GM18507 (cell line): ENCODE data around the gene ARF1.
A peak's percentile ranks its signal among the peaks of the same experiment; 100 is the strongest.

Source experiments
- DNase-seq: peaks from one replicate; pipeline ENCODE4 v3.0.0; 2011; ENCODE audit warnings: low read depth; ENCODE audit not compliant: insufficient read length; ENCODE audit errors: extremely low spot score
- FAIRE-seq: peaks from 2 replicates; lab custom pipeline; 2011; peaks lifted over from hg19 to GRCh38; lab: Jason Lieb, UNC

ARF1 gene

DNA sequence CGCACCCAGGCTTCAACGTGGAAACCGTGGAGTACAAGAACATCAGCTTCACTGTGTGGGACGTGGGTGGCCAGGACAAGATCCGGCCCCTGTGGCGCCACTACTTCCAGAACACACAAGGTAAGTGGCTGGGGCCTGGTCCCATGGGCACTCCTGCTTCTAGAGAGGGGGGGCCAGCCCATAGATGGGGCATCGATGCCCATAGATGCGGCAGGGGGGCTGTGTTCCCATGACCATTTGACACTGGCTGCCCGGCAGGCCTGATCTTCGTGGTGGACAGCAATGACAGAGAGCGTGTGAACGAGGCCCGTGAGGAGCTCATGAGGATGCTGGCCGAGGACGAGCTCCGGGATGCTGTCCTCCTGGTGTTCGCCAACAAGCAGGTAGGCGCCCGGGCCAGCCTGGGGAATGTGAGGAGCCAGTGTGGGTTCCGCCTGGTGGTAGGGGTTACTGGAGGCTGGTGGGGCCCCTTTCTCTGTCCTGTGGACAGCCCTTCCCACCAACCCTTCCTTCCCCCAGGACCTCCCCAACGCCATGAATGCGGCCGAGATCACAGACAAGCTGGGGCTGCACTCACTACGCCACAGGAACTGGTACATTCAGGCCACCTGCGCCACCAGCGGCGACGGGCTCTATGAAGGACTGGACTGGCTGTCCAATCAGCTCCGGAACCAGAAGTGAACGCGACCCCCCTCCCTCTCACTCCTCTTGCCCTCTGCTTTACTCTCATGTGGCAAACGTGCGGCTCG lies 15.0 kb downstream of the ARF1 start:
- FAIRE-seq (no peak), DNase-seq (no peak)

DNA sequence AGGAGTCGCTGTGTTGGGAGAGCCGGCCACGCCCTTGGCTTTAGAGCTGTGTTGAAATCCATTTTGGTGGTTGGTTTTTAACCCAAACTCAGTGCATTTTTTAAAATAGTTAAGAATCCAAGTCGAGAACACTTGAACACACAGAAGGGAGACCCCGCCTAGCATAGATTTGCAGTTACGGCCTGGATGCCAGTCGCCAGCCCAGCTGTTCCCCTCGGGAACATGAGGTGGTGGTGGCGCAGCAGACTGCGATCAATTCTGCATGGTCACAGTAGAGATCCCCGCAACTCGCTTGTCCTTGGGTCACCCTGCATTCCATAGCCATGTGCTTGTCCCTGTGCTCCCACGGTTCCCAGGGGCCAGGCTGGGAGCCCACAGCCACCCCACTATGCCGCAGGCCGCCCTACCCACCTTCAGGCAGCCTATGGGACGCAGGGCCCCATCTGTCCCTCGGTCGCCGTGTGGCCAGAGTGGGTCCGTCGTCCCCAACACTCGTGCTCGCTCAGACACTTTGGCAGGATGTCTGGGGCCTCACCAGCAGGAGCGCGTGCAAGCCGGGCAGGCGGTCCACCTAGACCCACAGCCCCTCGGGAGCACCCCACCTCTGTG lies 15.9 kb downstream of the ARF1 start:
- DNase-seq (no peak), FAIRE-seq (no peak)

DNA sequence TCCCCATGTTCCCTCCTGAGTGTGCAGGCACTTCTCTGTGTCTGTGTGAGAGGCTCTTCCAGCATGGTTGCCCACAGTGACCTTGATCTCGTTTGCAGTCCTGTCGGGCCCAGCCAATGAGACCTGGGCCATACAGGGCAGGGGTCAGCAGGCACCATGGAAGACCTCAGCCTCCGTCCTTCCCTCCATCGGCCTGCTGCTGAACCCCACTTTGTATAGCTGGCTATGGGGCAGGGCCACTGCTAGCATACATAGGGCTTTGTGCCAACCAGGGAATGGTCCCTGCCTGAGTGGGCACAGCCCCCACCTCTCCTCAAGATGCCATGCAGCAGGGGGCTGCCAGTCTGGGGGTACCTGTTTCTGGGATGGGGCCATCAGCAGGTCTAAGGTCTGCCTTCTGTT lies 16.8 kb downstream of the ARF1 start:
- no peak for DNase-seq

DNA sequence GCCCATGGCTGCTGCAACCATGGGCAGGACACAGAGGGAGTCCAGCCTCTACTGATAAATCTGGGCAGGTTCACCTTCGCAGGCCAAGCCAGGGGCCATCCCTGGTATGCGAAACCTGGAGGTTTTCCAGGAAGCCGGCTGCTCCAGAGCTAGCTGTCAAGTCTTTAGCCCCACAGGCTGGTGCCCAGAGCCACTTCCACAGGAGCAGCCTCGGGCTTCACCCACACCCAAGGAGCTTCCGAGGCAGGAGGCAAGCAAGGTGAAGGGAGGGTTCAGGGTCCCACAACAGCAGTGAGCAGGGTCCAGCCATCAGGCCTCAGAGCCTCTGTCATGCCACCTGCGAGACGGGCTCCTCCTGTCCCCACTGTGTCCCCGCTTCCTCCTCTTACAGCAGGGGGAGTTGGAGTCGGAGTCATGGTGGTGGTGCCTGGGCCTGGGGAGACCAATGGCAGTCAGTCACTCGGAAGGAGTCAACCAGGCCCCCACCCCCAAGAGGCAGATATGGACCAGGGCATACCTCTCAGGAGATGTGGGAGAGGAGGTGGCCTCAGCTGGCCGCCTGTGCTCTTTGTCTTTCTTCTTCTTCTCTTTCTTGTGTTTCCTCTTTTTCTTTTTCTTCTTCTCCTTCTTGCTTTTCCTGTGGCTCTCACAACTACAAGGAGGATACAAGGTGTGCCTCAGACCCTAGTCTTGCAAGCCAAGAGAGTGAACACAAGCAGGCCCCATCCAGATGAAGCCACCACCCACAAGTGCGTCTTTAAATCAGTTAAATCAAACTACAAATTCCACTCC lies 18.5 kb downstream of the ARF1 start:
- no peak for DNase-seq
- FAIRE-seq = no peak

More for the DNA sequence above, 16.8 kb downstream of the ARF1 start:
- FAIRE-seq = no peak

DNA sequence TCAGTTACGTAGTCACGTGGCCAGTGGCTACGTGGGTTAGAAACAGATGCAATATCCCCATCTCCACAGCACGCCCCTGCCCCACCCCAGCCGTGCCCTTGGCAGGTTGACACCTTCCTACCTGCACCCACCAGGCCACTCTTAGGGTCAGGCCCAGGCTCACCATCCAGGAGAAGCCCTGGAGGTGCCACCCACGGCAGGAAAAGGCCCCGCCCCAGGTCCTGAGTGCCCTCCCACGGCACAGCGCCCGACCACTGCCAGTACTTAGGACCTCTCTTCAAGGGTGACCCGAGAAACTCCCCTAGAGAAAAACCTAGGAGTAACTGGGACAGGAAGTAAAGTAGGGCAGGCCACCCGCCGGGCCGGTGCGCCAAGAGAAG lies 19.1 kb downstream of the ARF1 start:
- FAIRE-seq = no peak
- no peak for DNase-seq

DNA sequence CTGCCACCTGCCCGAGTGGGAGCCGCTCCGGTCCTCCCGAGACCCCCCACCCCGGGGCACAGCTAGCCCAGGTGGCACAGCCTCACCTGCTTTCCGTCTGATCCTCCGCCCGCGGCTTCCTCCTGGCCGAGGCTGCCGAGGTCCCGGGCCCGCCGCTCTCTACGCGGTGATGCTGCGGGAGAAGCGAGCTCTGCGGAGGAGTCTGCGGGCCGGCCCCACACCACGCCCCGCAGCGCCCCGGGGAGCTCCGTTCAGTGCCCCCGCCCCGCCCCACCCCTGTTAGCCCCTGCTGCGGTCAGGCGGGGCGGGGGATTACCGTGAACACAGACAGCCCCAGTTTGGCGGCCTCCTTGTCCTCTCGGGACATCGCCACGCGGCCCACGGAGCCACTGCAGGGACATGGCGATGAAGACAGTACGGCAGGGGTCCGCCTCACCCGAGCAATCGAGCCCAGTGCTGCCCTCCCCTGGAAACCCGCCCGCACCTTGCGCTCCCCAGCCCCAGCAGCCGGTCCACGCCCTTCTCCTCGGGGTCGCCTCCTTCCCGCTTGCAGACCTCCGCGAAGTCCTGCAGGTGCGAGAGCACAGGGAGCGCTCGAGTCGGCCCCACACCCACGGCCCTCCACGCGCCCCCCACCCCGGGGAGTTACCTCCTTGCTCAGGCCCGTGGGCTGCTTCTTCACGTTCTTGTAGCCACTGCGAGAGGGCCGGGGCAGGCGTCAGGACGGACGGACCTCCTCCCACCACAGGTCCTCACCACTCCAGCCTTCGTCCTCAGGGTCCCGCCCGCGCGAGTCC lies 19.7 kb downstream of the ARF1 start:
- no peak for FAIRE-seq

DNA sequence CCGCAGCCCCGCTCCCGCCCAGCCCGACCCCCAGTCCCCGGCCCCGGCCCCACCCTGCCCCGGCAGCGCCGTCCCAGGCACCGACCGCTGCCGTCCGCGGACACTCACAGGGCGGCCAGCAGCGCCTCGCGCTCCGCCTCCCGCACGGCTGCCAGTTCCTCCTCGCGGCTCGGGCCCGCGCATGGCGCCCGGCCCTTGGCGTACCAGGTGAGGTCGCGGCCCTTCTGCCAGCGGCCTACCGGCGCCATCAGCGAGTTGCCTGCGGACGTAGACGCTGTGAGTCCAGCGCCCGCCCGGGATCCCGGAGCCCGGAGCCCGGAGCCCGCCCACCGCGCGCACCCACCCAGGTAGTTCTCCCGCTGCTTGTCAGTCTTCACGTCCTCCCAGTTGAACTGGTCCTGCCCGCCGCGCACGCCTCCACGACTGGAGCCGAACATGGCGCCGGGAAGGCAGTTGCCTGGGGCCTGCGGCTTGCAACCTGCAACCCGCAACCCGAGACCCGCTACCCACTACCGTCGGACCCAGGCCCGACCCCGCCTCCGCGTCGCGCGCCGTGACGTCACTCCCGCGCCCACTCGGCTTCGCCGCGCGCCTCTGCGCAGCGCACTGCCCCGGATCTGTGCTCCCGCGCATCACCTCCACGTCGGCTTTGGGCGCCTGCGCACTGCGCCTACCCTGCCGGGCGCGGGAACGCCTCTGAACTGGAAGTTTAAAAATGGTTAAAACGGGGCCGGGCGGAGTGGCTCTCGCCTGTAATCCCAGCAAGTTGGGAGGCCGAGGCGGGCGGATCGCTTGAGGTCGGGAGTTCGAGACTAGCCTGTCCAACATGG lies 20.5 kb downstream of the ARF1 start, which contains the start of gene C1orf35:
TSS of gene C1orf35 (minus strand) at position 535 of the 830 bp plus-strand sequence. CDS start at position 437, 98 bp downstream.
- DNase-seq (peak; percentile 93), FAIRE-seq (peak; percentile 96)

More for the DNA sequence above, 19.7 kb downstream of the ARF1 start:
- no peak for DNase-seq

DNA sequence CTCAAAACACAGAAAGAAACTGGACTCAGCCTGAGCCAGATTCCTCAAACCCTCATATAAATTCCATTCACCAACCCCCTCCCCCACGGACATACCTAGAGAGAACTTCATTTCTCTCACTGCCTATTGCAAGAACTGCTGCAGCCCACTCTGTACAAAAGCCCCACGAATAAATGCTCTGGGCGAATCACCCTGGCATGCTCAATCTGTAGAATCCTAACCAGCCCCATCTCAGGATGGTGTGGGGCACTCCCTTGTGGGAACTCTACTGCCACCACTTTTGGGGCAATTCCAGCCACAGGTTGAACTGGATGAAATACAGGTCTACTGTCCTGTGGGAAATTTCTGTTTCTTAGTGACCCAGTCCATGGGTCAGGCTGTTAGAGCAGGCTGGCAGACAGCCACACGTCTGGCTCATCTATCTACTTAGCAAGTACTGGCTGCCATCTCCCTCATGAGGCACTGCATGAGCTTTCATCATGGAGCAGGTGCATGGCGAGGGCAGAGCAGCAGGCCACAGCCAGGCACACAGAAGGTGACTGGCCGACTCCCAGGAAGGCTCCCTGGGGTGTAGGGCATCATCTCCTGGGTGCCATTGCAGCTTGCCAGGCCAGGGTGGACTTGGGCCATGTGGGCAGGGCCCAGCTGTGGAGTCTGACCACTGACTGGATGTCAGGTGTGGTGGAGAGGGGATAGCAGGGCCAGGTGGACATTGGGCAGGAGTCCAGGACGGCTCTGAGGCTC lies 22.2 kb downstream of the ARF1 start:
- DNase-seq (no peak), FAIRE-seq (no peak)

DNA sequence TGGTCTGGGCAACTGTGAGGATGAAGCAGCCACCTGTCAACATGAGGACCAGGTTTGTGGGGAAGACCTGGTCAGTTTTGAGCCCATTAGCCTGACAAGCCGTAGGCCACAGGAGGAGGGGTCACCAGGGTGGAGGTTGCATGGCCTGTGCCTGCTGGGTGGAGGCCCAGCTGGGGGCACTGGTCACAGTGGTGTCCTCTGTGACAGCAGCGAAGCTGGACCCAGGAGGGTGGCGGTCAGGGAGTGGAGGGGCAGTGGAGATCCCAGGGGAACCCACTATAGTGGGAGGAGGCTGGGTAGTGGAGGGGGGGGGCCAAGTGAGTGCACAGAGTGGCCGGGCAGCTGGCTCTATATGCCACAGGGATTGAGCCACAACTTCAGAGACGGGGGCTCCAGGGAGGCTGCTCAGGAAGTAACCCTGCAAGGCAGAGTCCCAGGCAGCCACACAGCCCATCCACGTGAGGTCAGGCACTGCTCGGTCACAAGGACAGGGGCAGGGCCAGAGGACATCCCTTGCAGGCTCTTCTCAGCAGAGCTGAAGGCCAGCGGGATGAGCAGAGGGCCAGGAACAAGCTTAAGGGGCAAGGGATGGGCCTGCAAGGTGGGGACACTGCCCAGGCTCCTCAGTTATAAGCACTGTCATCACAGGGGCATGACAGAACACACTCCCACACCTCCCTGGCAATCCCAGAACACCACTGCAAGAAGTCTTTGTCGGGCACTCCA lies 22.9 kb downstream of the ARF1 start:
- DNase-seq (no peak), FAIRE-seq (no peak)

DNA sequence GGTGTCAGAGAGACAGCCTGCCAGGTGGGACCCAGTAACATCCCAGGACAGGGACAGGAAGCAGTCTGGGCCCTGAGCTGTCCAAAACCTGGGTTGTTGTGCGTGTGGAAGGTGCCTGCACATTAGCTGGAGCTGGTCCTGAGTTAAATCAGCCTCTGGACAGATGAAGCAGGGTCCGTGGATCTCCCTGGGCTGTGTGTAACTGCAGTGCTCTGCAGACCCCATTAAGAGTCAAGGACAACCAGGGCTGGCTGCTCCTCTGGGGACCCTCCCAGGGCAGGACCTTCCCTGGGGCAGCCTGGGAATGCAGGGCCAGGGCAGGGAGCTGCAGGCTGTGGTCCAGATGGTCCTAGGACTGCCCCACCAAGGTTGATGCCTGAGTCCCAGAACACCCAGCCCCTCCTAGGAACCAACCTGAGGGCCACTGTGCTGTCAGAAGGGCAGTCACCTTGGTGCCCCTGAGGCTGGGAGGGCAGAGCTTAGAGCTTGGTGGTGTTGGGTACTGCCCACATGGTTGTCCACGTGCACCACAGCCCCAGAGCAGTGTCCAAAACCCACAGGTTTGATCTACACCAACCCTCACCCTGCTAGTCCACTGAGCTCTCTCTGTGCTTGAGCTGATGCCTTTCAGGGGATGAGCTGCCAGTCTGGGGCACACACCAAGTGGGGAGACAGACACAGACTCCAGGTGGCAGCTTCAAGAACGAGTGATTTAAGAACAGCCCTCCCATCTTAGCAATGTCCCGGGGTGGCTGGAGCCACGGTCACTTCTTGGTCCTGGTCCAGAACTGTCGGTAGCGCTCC lies 23.7 kb downstream of the ARF1 start:
- DNase-seq = no peak
- no peak for FAIRE-seq

DNA sequence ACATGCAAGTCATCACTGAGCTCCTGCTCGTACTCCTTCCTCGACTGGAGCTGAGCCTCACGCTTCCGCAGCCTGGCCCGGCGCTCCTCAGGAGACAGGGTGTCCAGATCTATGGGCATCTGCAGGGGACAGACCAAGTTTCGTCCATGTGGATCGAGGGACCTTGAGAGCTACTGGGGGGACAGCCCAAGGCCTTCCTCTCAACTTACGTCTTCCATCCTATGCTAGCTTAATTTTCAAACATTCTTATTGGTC lies 24.2 kb downstream of the ARF1 start:
- DNase-seq (no peak), FAIRE-seq (no peak)

DNA sequence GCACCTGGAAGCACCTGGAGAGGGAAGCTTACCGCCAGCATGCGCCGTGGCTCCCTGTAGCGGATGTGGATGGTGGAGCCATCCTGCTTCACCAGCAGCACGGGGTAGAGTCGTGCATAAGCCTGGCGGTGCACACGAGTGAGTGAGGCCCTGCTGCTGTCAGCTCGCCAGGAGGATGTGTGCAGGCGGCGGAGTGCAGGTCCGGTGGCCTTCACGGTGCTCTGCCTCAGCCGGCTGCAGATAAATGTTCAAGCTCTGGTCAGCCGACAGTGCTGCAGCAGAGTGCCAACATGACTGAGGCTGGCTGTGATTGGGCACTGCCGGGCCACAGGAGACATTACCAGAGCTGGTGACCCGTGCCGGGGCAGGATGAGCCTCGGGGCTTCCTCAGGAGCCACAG lies 25.1 kb downstream of the ARF1 start:
- FAIRE-seq (no peak), DNase-seq (no peak)

DNA sequence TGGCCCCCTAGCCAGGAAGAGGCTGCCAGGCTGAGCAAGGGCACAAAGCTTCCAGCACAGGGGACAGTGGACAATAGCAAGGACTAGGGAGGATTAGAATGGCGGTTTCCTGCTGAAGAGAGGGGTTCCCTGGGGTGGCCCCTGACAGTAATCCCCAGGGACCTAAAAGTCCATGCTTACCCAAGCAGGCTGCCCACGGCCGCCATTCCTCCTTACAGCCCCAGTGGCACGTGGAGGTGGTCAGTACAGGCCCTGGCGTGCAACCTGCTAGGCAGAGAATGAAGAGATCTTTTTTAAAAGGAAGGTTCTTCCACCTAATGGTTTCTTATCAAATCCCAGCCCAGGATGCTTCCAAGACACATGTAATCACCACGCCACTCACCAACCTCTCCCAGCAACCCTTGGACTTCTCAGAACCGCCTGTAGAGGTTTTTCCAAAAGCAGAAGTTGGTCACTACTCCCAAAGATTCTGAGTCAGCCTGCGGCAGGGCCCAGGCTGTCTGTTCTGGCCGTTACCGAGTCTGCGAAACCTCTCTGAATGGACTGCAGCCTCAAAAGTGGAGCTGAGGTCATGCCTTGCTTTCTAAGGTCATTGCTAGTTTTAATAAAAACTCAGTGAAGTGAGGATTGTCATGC lies 25.7 kb downstream of the ARF1 start:
- DNase-seq = no peak

DNA sequence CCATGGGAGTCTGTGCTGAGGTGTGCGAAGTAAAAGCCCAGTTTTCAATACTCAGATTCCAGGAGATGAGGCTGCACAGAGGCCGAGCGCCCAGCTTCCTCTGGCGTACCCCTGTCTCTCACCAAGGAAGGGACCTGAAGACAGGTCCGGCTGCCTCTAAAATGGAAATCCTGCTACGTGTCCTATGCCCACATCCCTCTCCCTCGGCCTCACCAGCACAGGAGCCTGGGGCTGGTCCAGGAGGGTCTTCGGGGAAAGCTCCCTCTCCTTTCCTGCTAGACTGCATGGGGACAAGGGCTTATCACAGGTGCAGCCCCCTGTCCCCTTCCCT lies 26.2 kb downstream of the ARF1 start:
- DNase-seq = no peak
- FAIRE-seq = no peak

More for the DNA sequence above, 25.7 kb downstream of the ARF1 start:
- FAIRE-seq = no peak

DNA sequence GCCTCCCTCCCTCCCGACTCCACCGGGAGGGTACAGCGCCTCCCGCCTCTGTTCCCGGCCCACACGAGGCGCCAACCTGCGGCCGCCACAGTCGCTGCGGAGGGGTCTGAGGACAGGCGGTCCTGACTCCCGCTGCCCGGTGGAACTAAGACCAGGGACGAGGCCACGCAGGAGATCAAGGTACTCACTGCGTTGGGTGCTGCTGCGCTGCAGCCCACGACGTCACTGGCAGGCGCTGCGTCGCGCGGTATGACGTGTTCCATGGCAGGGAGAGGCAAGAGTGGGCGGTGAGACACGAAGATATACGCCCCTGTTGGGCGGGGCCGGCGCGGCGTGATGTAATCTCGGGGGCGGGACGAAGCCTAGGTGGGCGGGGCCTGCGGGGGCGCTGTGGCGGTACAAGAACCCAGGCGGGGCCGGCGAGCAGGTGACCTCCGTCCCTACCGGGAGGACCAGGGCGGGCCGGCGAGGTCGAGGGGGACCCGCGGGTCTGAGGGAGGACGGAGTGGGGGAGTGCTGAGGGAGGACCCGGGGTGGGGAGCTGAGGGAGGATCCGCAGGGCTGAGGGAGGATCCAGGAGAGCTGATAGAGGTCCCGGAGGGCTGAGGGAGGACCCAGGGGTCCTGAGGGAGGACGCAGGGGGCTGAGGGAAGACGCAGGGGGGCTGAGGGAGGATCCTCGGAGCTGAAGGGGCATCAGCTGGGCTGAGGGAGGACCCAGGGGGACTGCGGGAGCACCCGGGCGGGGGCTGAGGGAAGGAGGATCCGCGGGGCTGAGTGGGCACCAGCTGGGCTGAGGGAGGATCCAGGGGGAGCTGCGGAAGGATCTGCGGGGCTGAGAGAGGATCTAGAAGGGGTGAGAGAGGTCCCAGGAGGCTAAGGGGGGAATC lies 26.8 kb downstream of the ARF1 start, which contains the start of gene MRPL55:
TSS of gene MRPL55 (minus strand) at position 227 of the 889 bp plus-strand sequence. CDS start 1,039 bp downstream, outside the sequence.
- FAIRE-seq = peak; percentile 97
- peak; percentile 90 for DNase-seq
